HG03457 (cell line): Measurements from ENCODE around the gene TNFSF8.

Experiments
- ATAC-seq: cut with Tn5 transposase; IDR thresholded peaks from one replicate; pipeline ENCODE4 v1.9.1; 2021; ENCODE audit warnings: moderate number of reproducible peaks; ENCODE audit not compliant: unreplicated experiment

Gene TNFSF8

GRCh38 chr9:114878879-114879564, 51.4 kb downstream of the TNFSF8 start:
- no peak for ATAC-seq

GRCh38 chr9:114869845-114870244, 60.5 kb downstream of the TNFSF8 start:
- no peak for ATAC-seq

- ATAC-seq, result no peak
Observed at GRCh38 chr9:114869378-114869777, 61.0 kb downstream of the TNFSF8 start.

GRCh38 chr9:114867327-114867726, 63.1 kb downstream of the TNFSF8 start:
- ATAC-seq, result no peak

GRCh38 chr9:114864471-114864870, 65.9 kb downstream of the TNFSF8 start:
- no peak for ATAC-seq

GRCh38 chr9:114861922-114862605, 68.3 kb downstream of the TNFSF8 start:
- no peak for ATAC-seq

- ATAC-seq, result no peak
Observed at GRCh38 chr9:114861273-114861672, 69.1 kb downstream of the TNFSF8 start.

GRCh38 chr9:114860187-114860586, 70.2 kb downstream of the TNFSF8 start:
- ATAC-seq, result no peak

- no peak for ATAC-seq
Observed at GRCh38 chr9:114856942-114857315, 73.5 kb downstream of the TNFSF8 start.

- no peak for ATAC-seq
Observed at GRCh38 chr9:114856215-114856941, 74.0 kb downstream of the TNFSF8 start.

GRCh38 chr9:114855488-114855887, 74.9 kb downstream of the TNFSF8 start:
- ATAC-seq, result no peak

GRCh38 chr9:114854736-114855355, 75.5 kb downstream of the TNFSF8 start:
- no peak for ATAC-seq

GRCh38 chr9:114853071-114853855, 77.1 kb downstream of the TNFSF8 start:
- ATAC-seq, result no peak

- ATAC-seq, result no peak
Observed at GRCh38 chr9:114852050-114852594, 78.3 kb downstream of the TNFSF8 start.

- ATAC-seq, result no peak
Observed at GRCh38 chr9:114851306-114851705, 79.1 kb downstream of the TNFSF8 start.
